GM23248 (cell line): ENCODE measurements around the gene EXOC3L1. TPM values are rescaled to one million over a fixed set of nuclear protein-coding genes. Genes with fewer than 3 reads are reported as not detected.

Experiments
- DNase-seq: peaks from one replicate; pipeline ENCODE4 v3.0.0-alpha.2; 2015
- H2AFZ ChIP-seq: fragments of 200-600 bp; sonication (generic); 2 replicates; pipeline ENCODE4 v1.6.1; 2016; ENCODE audit warnings: antibody characterized with exemption
- H3F3A ChIP-seq: fragments of 200-600 bp; sonication (generic); 2 replicates; pipeline ENCODE4 v1.6.1; 2016; ENCODE audit warnings: mild to moderate bottlenecking, antibody characterized with exemption, mixed run types; ENCODE audit not compliant: insufficient read depth
- H3K27ac ChIP-seq: fragments of 200-600 bp; sonication (generic); 2 replicates; pipeline ENCODE4 v1.5.1; 2016; ENCODE audit warnings: mild to moderate bottlenecking
- H3K27me3 ChIP-seq: fragments of 200-600 bp; sonication (generic); replicated peaks from 2 replicates; pipeline ENCODE4 v1.6.1; 2016; ENCODE audit warnings: mild to moderate bottlenecking; ENCODE audit not compliant: insufficient read depth
- H3K36me3 ChIP-seq: fragments of 200-600 bp; sonication (generic); 2 replicates; pipeline ENCODE4 v1.6.1; 2016; ENCODE audit warnings: low read depth, mild to moderate bottlenecking
- H3K4me1 ChIP-seq: fragments of 200-600 bp; sonication (generic); 2 replicates; pipeline ENCODE4 v1.6.1; 2016; ENCODE audit warnings: mild to moderate bottlenecking; ENCODE audit not compliant: insufficient read depth
- H3K4me2 ChIP-seq: fragments of 200-600 bp; sonication (generic); one replicate; pipeline ENCODE4 v1.6.1; 2016; ENCODE audit warnings: mild to moderate bottlenecking; ENCODE audit not compliant: unreplicated experiment
- H3K4me3 ChIP-seq: fragments of 200-600 bp; sonication (generic); 2 replicates; pipeline ENCODE4 v1.5.1; 2016; ENCODE audit warnings: mild to moderate bottlenecking
- H3K79me2 ChIP-seq: fragments of 200-600 bp; sonication (generic); 2 replicates; pipeline ENCODE4 v1.6.1; 2016; ENCODE audit warnings: mild to moderate bottlenecking; ENCODE audit not compliant: insufficient read depth
- H3K9ac ChIP-seq: fragments of 200-600 bp; sonication (generic); 2 replicates; pipeline ENCODE4 v1.6.1; 2016; ENCODE audit warnings: mild to moderate bottlenecking
- H3K9me2 ChIP-seq: fragments of 200-600 bp; sonication (generic); 2 replicates; pipeline ENCODE4 v1.6.1; 2016; ENCODE audit warnings: mixed run types, mild to moderate bottlenecking, moderate library complexity; ENCODE audit not compliant: insufficient read depth
- H3K9me3 ChIP-seq: fragments of 200-600 bp; sonication (generic); one replicate; pipeline ENCODE4 v1.6.1; 2017; ENCODE audit warnings: low read depth
- H4K20me1 ChIP-seq: fragments of 200-600 bp; sonication (generic); 2 replicates; pipeline ENCODE4 v1.6.0; 2016; ENCODE audit not compliant: insufficient read depth
- EZH2 ChIP-seq: fragments of 200-600 bp; sonication (generic); IDR thresholded peaks from 2 replicates; pipeline ENCODE4 v1.6.1; 2018; ENCODE audit warnings: antibody characterized with exemption, mild to moderate bottlenecking; ENCODE audit not compliant: insufficient read depth, poor library complexity, severe bottlenecking
- EZH2phosphoT487 ChIP-seq: fragments of 200-600 bp; sonication (generic); IDR thresholded peaks from 2 replicates; pipeline ENCODE4 v1.6.1; 2018; ENCODE audit warnings: antibody characterized with exemption, moderate library complexity, mild to moderate bottlenecking, low read depth; ENCODE audit not compliant: insufficient read depth
- WGBS, 2 experiments: methylation state at CpG; one replicate each; pipeline ENCODE4 v1.1.6; 2015 to 2017; ENCODE audit warnings: low lambda C conversion rate in 2 of 2, low coverage in 1 of 2; ENCODE audit errors: missing lambda C conversion rate in 2 of 2; 5-methylcytosine and 5-hydroxymethylcytosine counted together
- in situ Hi-C: fragments of 300-500 bp; cut with MboI; formaldehyde crosslinking; loops from 2 replicates; pipeline ENCODE4 v1.15.0; 2020
- polyA plus RNA-seq: library from polyadenylated mRNA; unstranded; fragments of >200 nt; fragmentation: Nextera tagmentation; extraction: Ambion mirVana; gene quantifications from 2 replicates; pipeline ENCODE4 v1.2.1, GENCODE V29; 2016
- total RNA-seq: library from RNA; depleted of rRNA; stranded (reverse); fragments of >200 nt; shearing (Covaris generic); gene quantifications from 2 replicates; pipeline ENCODE4 v1.2.3, GENCODE V29; 2014

EXOC3L1 gene
- total and polyA plus RNA-seq, 2 experiments from 2014 or later, result 0.28 TPM; not detected in 1

- peak within 1 kb of the TSS; percentile 86 for H3K9ac ChIP-seq
- H4K20me1 ChIP-seq, result no peaks in the 10 kb centered on the region
- no peaks in the 10 kb centered on the region for H3K27me3 ChIP-seq
- peak within 1 kb of the TSS; percentile 74 for H3K4me3 ChIP-seq
- peak within 1 kb of the TSS; percentile 86 for H3K27ac ChIP-seq
- no peaks in the 10 kb centered on the region for H3K9me2 ChIP-seq
- DNase-seq, result peak; percentile 88
- WGBS, 2 experiments, result 2% methylated on average over 35 to 44 of the region's 50 CpGs
- no peaks in the 10 kb centered on the region for H3K9me3 ChIP-seq
- no peaks in the 10 kb centered on the region for H3K79me2 ChIP-seq
- in situ Hi-C loops, result loop anchor here (25.0 kb wide), 1 partner anchor 208 kb away; the partner anchor contains the start of gene CES3
- peaks cover 26% of the 10 kb centered on the region for H3F3A ChIP-seq
- H3K4me1 ChIP-seq, result 0 out of 2 replicates have a peak, but pooled peaks cover 9% of the 10 kb centered on the region
- H2AFZ ChIP-seq, result peak within 1 kb of the TSS; percentile 77
- H3K36me3 ChIP-seq, result no peaks in the 10 kb centered on the region
- TF ChIP-seq EZH2, result no peak
- TF ChIP-seq EZH2phosphoT487, result no peak
- peak within 1 kb of the TSS; percentile 87 for H3K4me2 ChIP-seq
Observed at GRCh38 chr16:67170168-67170948, 19.6 kb downstream of the EXOC3L1 start, which contains the start of gene NOL3. TSS of gene NOL3 (plus strand) at chr16:67170538.

GRCh38 chr16:67169642-67170167 is 20.2 kb downstream of the EXOC3L1 start:
- H3K27me3 ChIP-seq, result no peaks in the 10 kb centered on the region
- peak overlapping the region; percentile 87 for H3K4me2 ChIP-seq
- in situ Hi-C loops, result loop anchor here (25.0 kb wide), 1 partner anchor 207 kb away; the partner anchor contains the start of gene CES3
- TF ChIP-seq EZH2 (no peak), EZH2phosphoT487 (no peak)
- H3K79me2 ChIP-seq, result no peaks in the 10 kb centered on the region
- peak; percentile 53 for DNase-seq
- 21 to 22% methylated on average over 21 to 24 of the region's 24 CpGs for WGBS, 2 experiments
- peaks cover 26% of the 10 kb centered on the region for H3F3A ChIP-seq
- peak overlapping the region; percentile 86 for H3K9ac ChIP-seq
- H3K27ac ChIP-seq, result peak overlapping the region; percentile 86
- no peaks in the 10 kb centered on the region for H3K36me3 ChIP-seq
- H3K4me3 ChIP-seq, result peak overlapping the region; percentile 74
- H2AFZ ChIP-seq, result peak overlapping the region; percentile 76
- no peaks in the 10 kb centered on the region for H3K9me2 ChIP-seq
- H3K9me3 ChIP-seq, result no peaks in the 10 kb centered on the region
- no peaks in the 10 kb centered on the region for H4K20me1 ChIP-seq
- H3K4me1 ChIP-seq, result 0 out of 2 replicates have a peak, but pooled peaks cover 9% of the 10 kb centered on the region

- no peak overlapping the region for H3K4me2 ChIP-seq
- no peaks in the 10 kb centered on the region for H4K20me1 ChIP-seq
- H3F3A ChIP-seq, result peaks cover 26% of the 10 kb centered on the region
- no peaks in the 10 kb centered on the region for H3K9me3 ChIP-seq
- in situ Hi-C loops, result loop anchor here (25.0 kb wide), 1 partner anchor 207 kb away; the partner anchor contains the start of gene CES3
- no peak for TF ChIP-seq EZH2
- TF ChIP-seq EZH2phosphoT487, result no peak
- no peak overlapping the region for H3K4me3 ChIP-seq
- H3K27ac ChIP-seq, result no peak overlapping the region
- H3K27me3 ChIP-seq, result no peaks in the 10 kb centered on the region
- no peaks in the 10 kb centered on the region for H3K36me3 ChIP-seq
- H3K4me1 ChIP-seq, result 0 out of 2 replicates have a peak, but pooled peaks cover 5% of the 10 kb centered on the region
- no peak overlapping the region for H2AFZ ChIP-seq
- H3K79me2 ChIP-seq, result no peaks in the 10 kb centered on the region
- H3K9me2 ChIP-seq, result no peaks in the 10 kb centered on the region
- DNase-seq, result no peak
- H3K9ac ChIP-seq, result no peak overlapping the region
- WGBS, 2 experiments, result 73 to 74% methylated on average over 9 of the region's 9 CpGs
Observed at GRCh38 chr16:67169011-67169451, 20.9 kb downstream of the EXOC3L1 start.

- Histone ChIP-seq H3K4me1 (no peaks in the 10 kb centered on the region), H3K27me3 (no peaks in the 10 kb centered on the region), H2AFZ (no peak overlapping the region), H4K20me1 (no peaks in the 10 kb centered on the region), H3K4me3 (no peak overlapping the region), H3K36me3 (no peaks in the 10 kb centered on the region), H3K9me2 (no peaks in the 10 kb centered on the region), H3K9ac (no peak overlapping the region), H3K27ac (no peak overlapping the region), H3F3A (peaks cover 19% of the 10 kb centered on the region), H3K79me2 (no peaks in the 10 kb centered on the region), H3K4me2 (no peak overlapping the region), H3K9me3 (no peaks in the 10 kb centered on the region)
- WGBS, 2 experiments, result 89 to 93% methylated on average over 6 to 7 of the region's 7 CpGs
- no peak for DNase-seq
- no peak for TF ChIP-seq EZH2
- no peak for TF ChIP-seq EZH2phosphoT487
- in situ Hi-C loops, result loop anchor here (25.0 kb wide), 1 partner anchor 205 kb away; the partner anchor contains the start of gene CES3
Observed at GRCh38 chr16:67167588-67167987, 22.3 kb downstream of the EXOC3L1 start.
